HG02943 (cell line): ENCODE results near the gene SLC16A7.
"Not testable (repeated sequence)": the region's sequence is repeated elsewhere in the genome, so short reads cannot be mapped to it uniquely, and the experiment has no call there.

Experiments used
- ATAC-seq: cut with Tn5 transposase; IDR thresholded peaks from one replicate; pipeline ENCODE4 v1.9.1; 2021; ENCODE audit warnings: mild to moderate bottlenecking, low read depth, moderate library complexity; ENCODE audit not compliant: unreplicated experiment

Gene SLC16A7

DNA sequence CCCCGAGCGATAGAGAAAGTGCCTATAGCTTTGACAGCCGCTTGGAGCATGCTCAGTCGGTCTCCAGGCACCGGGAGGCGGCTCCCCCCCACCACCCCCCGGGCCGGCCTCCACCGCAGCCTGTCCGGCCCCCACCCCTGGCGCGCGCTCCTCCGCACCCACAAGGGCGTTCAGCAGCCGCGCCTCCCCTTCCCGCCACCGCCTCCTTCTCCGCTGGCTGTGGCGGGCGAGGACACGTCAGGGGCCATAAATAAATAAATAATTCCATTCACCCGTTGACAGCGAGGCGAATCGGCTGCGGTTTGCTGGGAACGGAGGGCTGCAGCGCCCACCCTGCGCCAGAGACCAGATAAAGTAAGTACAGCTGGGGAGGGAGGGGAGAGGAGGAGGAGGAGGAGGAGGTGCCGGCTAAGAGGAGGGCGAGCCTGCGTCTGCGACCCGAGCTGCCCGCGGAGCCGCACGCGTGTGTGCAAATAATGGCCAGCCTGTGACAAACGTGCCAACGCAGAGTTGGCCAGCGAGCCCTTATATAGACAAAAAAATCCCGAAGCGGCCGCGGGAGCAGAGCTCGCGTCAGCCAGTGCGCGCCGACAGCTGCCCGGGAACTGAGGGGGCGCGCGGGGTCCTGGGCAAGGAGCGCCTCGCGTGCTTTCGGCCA is at the start of gene SLC16A7:
Gene SLC16A7, plus strand, starts transcription at position 147 of the 658 bp plus-strand sequence. CDS start 108,773 bp downstream, outside the sequence.
- ATAC-seq = peak; percentile 56

GRCh38 chr12:59548930-59549329 is 46.9 kb upstream of the SLC16A7 start:
- no peak for ATAC-seq

DNA sequence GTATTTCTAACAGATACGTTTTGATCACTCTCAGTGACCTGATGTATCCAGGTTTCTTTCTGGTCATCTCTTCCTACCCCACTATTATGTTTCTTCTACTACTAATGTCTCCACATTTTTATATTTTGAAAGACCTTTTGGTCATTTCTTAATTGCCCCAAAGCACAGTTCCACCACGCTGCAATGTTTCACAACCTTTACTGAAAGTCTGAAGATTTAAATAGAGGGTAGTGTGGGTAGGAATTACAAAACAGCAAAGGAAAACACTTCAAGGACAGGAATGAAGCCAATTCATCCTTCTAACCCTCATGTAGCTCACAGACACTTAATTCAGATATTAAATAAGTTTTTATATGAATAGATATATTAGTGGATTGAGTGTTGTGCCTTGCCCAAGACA is 36.1 kb upstream of the SLC16A7 start:
- ATAC-seq = no peak

DNA sequence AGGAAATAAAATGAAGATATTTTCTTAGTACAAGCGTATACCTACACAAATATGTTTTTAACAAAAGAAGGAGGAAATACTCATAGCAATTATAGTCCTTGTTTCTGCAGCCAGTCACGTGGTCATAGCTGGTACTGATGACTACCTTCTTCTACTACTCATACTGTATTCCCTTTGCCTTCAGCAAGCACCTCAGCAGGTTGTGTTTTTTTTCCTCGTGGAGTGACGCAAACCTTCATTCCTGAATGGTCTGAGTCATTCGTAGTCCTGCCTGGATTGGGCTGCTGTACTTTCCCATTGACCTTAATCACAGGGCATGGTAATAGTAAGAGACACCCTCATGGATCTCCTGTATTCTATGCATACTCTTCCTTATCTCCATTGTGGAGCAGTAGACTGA is 25.7 kb upstream of the SLC16A7 start:
- no peak for ATAC-seq

DNA sequence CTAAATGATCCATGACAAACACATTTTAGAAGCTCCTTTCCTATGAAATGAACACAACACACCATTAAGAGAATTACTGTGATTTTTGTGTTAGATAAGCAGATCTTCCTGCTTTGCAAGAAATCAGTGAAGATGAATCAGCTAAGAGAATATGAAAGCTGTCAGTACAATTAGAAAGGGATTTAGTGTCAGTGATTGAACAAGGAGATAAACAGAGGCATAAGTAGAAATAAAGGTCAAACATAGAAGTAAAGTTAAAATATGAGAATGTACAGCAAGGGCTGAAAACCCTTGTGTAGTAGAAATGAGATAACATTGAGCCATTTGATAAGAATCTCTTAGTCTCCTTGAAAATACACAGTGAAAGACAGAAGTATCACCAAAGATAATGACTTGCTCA is 21.4 kb upstream of the SLC16A7 start:
- no peak for ATAC-seq

- ATAC-seq = no peak
Observed at GRCh38 chr12:59575826-59576225, 20.0 kb upstream of the SLC16A7 start.

- no peak for ATAC-seq
Observed at GRCh38 chr12:59578254-59578653, 17.6 kb upstream of the SLC16A7 start.

DNA sequence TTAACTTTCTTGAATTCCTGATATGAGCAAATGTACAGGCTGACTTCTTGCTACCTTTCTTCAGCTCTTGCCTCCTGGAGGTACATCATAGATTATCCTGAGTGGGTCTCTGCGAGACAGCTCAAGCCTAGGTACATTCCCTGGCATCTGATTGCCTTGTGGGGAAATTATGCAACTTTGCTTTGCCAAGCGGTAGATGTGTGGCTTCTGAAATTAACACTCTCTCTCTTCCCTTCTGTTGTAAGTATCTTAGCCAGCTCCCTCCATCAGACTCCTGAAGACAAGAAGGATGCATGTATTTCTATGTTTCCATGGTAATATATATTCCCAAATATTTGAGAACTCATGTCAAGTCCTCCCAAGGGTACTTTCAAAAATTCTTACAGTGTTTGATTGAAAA is 16.2 kb upstream of the SLC16A7 start:
- ATAC-seq = no peak

DNA sequence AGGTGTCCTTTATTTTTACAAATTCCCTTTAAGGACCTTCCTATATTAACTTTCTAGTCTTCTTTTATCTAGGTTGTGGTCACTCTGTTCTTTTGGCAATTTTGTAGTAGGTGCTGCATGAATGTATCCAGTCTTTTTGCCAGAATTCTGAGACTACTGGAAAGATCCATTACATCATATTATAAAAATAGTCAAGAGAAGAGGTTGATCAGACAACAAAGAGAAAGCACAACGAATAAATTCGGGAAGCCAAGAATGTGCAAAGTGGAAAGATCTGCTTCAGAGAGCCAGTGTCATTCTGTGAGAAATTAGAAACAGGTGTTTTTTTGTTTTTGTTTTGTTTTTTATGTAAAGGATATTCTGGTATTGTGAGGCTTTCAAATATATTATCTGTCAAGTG is 15.8 kb upstream of the SLC16A7 start:
- no peak for ATAC-seq

DNA sequence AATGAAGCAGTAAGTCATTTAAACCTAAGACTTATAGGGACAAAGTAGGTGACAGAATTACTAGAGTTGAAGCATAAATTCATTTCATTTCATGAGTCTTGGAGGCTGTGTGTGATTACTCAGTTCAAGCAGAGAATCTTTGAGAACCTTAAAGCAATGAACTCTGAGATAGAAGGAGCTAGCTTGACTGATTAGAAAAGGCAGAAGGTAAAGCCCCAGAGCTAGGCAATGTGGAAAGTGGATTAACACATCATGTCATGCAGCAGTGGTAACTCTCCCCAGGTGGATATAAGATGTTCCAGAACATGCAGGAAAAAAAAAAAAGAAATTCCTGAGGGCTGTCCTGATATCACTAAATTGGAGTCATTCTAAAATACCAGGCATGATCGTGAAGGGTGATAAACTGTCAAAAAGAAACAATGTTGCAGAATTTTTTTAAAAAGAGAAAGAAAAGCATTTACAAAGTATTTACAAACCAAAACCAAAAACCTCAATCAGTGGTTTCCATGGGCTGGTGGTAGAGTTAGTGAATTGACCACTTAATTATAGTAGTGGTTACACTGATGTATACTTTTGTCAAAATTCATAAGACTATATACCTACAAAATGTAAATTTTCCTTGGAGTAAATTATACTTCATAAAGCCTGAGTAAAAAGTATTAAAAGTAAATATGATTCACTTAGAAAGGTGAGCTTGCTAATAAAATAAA is 12.7 kb upstream of the SLC16A7 start:
- ATAC-seq = no peak

DNA sequence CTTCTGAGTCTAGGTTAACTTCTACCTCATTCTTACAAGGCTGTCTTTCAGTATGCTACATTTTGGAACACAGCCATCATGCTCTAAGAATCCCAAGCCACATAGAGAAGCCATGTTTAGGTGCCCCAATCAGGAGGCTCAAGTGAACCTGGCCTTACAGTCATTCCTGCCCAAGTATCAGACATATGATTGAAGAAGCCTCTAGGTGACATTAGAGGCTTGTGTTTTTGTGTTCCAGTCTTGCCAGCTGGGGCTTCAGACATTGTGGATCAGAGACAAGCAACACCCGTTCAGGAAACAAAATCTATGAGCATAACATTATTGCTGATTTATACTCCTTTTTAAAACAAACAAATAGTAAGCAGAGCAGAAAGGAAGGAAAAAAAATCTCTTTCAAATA is 8.1 kb upstream of the SLC16A7 start:
- ATAC-seq = no peak

GRCh38 chr12:59593761-59594160 is 2.1 kb upstream of the SLC16A7 start:
- ATAC-seq = no peak

DNA sequence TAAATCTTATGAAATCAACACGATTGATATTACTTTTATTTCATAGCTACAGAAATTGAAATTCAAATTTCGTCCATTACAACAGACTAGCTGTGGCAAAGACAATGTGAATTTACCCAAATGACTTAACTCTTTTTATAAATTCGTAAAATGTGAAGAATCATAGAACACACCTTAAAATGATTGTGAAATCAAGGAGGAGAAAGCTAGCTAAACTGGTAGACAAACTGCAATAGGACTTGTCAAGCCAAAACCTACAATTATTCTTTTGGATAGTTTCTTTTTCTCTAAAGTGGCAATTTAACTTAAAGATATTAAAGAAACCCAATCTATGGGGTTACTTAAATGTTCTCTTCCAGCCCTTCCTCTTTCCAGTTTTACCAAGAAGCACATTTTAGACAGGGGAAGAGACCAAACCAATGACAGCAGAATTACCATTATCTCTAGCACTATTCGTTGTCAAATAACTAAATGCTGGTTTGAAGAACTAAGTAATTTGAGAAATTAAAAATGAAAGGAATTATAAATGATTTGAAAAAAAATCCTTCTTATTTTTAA is 807 bp upstream of the SLC16A7 start:
- no peak for ATAC-seq

GRCh38 chr12:59595565-59595882 is 305 bp upstream of the SLC16A7 start:
- ATAC-seq = no peak

- peak; percentile 46 for ATAC-seq
Observed at GRCh38 chr12:59597385-59597781, 1.6 kb downstream of the SLC16A7 start.

DNA sequence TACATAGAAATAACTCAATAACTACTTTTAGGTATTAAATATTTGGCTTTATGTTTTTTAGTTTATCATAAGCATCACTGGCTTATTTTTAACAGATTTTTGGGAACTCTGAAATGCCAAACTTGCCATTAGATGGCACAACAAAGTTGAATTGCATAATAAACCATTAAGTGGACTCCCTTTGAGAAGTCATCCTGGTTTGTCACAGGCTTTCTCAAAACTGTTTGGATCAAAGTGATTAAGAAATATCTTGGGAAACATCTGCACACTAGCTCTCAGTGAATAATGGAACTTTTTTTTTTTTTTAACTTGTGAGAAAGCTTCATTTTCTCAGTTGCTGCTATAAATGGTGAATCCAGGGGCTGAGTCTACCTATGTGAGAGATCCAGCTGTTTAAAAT is 4.3 kb downstream of the SLC16A7 start:
- no peak for ATAC-seq

- ATAC-seq = no peak
Observed at GRCh38 chr12:59603754-59604153, 7.9 kb downstream of the SLC16A7 start.

DNA sequence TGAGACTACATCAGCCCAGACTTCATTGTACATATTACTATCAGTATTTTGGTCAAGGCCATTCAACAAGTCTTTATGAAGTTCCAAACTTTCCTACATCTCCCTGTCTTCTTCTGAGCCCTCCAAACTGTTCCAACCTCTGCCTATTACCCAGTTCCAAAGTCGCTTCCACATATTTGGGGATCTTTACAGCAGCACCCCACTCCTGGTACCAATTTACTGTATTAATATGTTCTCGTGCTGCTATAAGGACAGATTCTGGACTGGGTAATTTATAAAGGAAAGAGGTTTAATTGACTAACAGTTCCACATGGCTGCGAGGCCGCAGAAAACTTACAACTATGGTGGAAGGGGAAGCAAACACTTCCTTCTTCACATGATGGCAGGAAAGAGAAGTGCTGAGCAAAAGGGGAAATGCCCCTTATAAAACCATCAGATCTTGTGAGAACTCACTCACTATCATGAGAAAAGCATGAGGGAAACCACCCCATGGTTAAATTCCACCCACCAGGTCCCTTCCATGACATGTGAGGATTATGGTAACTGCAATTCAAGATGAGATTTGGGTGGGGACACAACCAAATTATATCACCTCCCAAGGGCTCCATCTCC is 17.1 kb downstream of the SLC16A7 start:
- ATAC-seq = not testable (repeated sequence)

DNA sequence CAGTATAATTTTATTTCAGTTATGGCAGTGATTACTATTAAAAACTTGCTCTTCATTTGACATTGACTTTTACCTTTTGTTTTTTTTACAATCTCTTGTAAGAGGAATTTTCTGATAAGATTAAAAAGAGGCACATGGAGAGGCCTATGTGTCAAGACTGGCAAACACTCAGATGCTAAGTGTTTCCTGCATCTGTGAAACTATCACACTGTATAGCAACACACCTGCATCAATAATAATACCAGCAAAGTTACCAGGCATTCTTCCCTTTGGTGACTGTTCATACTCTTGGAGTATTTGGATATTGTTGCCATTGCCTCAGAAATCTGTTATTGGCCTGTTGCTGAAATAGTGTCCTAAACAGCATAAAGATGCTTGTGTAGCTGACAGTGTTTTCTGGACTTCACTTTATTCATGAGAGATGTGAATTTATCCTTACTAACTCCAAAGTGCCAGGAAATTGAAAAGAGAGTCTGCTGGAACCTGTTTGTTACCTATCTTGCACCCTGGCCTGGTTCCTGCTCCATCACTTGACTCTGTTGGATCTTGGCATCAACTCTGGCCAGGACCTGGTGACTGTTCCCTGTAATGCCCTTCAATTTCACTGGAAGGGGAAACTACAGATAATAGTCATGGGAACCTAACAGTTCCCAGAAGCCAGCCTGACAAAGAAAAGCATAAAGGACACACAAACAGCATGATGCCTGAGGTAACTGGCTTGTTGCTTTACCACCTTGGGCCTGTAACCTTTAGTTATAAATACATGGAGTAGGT is 19.8 kb downstream of the SLC16A7 start:
- ATAC-seq = no peak

DNA sequence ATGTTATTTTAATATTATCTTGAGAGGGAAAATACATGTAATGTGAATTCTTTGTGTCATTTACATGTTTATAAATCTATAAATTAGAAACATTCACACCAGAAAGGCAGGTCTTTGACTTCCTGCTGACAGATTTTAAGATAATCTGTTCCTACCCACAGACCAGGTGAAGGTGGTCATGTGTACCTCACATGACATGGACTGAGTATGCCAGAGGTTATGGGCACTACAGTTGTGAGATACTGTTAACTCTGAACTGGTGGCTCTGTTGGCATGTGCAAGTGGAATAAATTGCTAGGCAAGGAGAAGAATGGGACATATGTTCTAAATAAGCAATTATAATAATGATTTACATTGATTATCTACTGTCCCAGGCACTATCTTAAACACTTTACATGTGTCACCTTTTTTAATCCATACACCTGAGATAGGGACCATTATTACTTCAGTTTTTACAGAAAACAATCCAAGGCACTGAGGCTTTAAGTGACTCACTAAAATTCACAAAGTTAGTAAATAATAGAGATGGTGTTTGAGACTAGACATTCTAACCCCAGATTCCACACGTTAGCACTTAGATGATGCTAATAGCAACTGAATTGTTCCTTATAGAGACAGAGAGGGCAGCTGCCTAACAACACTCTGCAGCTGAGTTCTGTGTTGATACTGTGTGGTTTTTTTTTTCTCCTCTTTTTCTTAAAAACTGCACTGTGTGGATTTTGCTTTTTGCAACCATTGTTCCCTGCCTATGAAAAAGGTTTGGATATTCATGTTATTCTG is 23.8 kb downstream of the SLC16A7 start:
- no peak for ATAC-seq
